GM23248 (cell line): ENCODE measurements around the gene FXR1. TPM values are rescaled to one million over a fixed set of nuclear protein-coding genes. Genes with fewer than 3 reads are reported as not detected.

Source experiments
- DNase-seq: peaks from one replicate; pipeline ENCODE4 v3.0.0-alpha.2; 2015
- H2AFZ ChIP-seq: fragments of 200-600 bp; sonication (generic); 2 replicates; pipeline ENCODE4 v1.6.1; 2016; ENCODE audit warnings: antibody characterized with exemption
- H3F3A ChIP-seq: fragments of 200-600 bp; sonication (generic); 2 replicates; pipeline ENCODE4 v1.6.1; 2016; ENCODE audit warnings: mild to moderate bottlenecking, antibody characterized with exemption, mixed run types; ENCODE audit not compliant: insufficient read depth
- H3K27ac ChIP-seq: fragments of 200-600 bp; sonication (generic); 2 replicates; pipeline ENCODE4 v1.5.1; 2016; ENCODE audit warnings: mild to moderate bottlenecking
- H3K27me3 ChIP-seq: fragments of 200-600 bp; sonication (generic); replicated peaks from 2 replicates; pipeline ENCODE4 v1.6.1; 2016; ENCODE audit warnings: mild to moderate bottlenecking; ENCODE audit not compliant: insufficient read depth
- H3K36me3 ChIP-seq: fragments of 200-600 bp; sonication (generic); 2 replicates; pipeline ENCODE4 v1.6.1; 2016; ENCODE audit warnings: low read depth, mild to moderate bottlenecking
- H3K4me1 ChIP-seq: fragments of 200-600 bp; sonication (generic); 2 replicates; pipeline ENCODE4 v1.6.1; 2016; ENCODE audit warnings: mild to moderate bottlenecking; ENCODE audit not compliant: insufficient read depth
- H3K4me2 ChIP-seq: fragments of 200-600 bp; sonication (generic); one replicate; pipeline ENCODE4 v1.6.1; 2016; ENCODE audit warnings: mild to moderate bottlenecking; ENCODE audit not compliant: unreplicated experiment
- H3K4me3 ChIP-seq: fragments of 200-600 bp; sonication (generic); 2 replicates; pipeline ENCODE4 v1.5.1; 2016; ENCODE audit warnings: mild to moderate bottlenecking
- H3K79me2 ChIP-seq: fragments of 200-600 bp; sonication (generic); 2 replicates; pipeline ENCODE4 v1.6.1; 2016; ENCODE audit warnings: mild to moderate bottlenecking; ENCODE audit not compliant: insufficient read depth
- H3K9ac ChIP-seq: fragments of 200-600 bp; sonication (generic); 2 replicates; pipeline ENCODE4 v1.6.1; 2016; ENCODE audit warnings: mild to moderate bottlenecking
- H3K9me2 ChIP-seq: fragments of 200-600 bp; sonication (generic); 2 replicates; pipeline ENCODE4 v1.6.1; 2016; ENCODE audit warnings: mixed run types, mild to moderate bottlenecking, moderate library complexity; ENCODE audit not compliant: insufficient read depth
- H3K9me3 ChIP-seq: fragments of 200-600 bp; sonication (generic); one replicate; pipeline ENCODE4 v1.6.1; 2017; ENCODE audit warnings: low read depth
- H4K20me1 ChIP-seq: fragments of 200-600 bp; sonication (generic); 2 replicates; pipeline ENCODE4 v1.6.0; 2016; ENCODE audit not compliant: insufficient read depth
- EZH2 ChIP-seq: fragments of 200-600 bp; sonication (generic); IDR thresholded peaks from 2 replicates; pipeline ENCODE4 v1.6.1; 2018; ENCODE audit warnings: antibody characterized with exemption, mild to moderate bottlenecking; ENCODE audit not compliant: insufficient read depth, poor library complexity, severe bottlenecking
- EZH2phosphoT487 ChIP-seq: fragments of 200-600 bp; sonication (generic); IDR thresholded peaks from 2 replicates; pipeline ENCODE4 v1.6.1; 2018; ENCODE audit warnings: antibody characterized with exemption, moderate library complexity, mild to moderate bottlenecking, low read depth; ENCODE audit not compliant: insufficient read depth
- WGBS, 2 experiments: methylation state at CpG; one replicate each; pipeline ENCODE4 v1.1.6; 2015 to 2017; ENCODE audit warnings: low lambda C conversion rate in 2 of 2, low coverage in 1 of 2; ENCODE audit errors: missing lambda C conversion rate in 2 of 2; 5-methylcytosine and 5-hydroxymethylcytosine counted together
- in situ Hi-C: fragments of 300-500 bp; cut with MboI; formaldehyde crosslinking; loops from 2 replicates; pipeline ENCODE4 v1.15.0; 2020
- polyA plus RNA-seq: library from polyadenylated mRNA; unstranded; fragments of >200 nt; fragmentation: Nextera tagmentation; extraction: Ambion mirVana; gene quantifications from 2 replicates; pipeline ENCODE4 v1.2.1, GENCODE V29; 2016
- total RNA-seq: library from RNA; depleted of rRNA; stranded (reverse); fragments of >200 nt; shearing (Covaris generic); gene quantifications from 2 replicates; pipeline ENCODE4 v1.2.3, GENCODE V29; 2014

The FXR1 gene
- total and polyA plus RNA-seq, 2 experiments from 2014 or later, result 36.3 to 105 TPM

- Histone ChIP-seq H3K9me3 (no peaks in the 10 kb centered on the region), H3K9me2 (no peaks in the 10 kb centered on the region), H3K79me2 (peaks cover 100% of the 10 kb centered on the region), H3K27ac (no peak overlapping the region), H3K4me2 (no peak overlapping the region), H3K27me3 (no peaks in the 10 kb centered on the region), H3K36me3 (peaks cover 18% of the 10 kb centered on the region), H3K4me3 (no peak overlapping the region), H3K4me1 (no peaks in the 10 kb centered on the region), H2AFZ (no peak overlapping the region), H3K9ac (no peak overlapping the region), H3F3A (no peaks in the 10 kb centered on the region), H4K20me1 (no peaks in the 10 kb centered on the region)
- no peak for DNase-seq
- in situ Hi-C loops, result no loop called here
- no peak for TF ChIP-seq EZH2phosphoT487
- TF ChIP-seq EZH2, result no peak
- WGBS, 2 experiments, result 98% methylated on average over 5 of the region's 5 CpGs
Measured at GRCh38 chr3:180940826-180941225, 28.4 kb downstream of the FXR1 start.

GRCh38 chr3:180947761-180948390 is 35.4 kb downstream of the FXR1 start:
- peaks cover 59% of the 10 kb centered on the region for H3K36me3 ChIP-seq
- H3K4me1 ChIP-seq, result no peaks in the 10 kb centered on the region
- H3K4me3 ChIP-seq, result no peak overlapping the region
- no peak overlapping the region for H3K9ac ChIP-seq
- no peaks in the 10 kb centered on the region for H3K9me2 ChIP-seq
- no peaks in the 10 kb centered on the region for H3K9me3 ChIP-seq
- H3K27ac ChIP-seq, result no peak overlapping the region
- H3F3A ChIP-seq, result 0 out of 2 replicates have a peak, but pooled peaks cover 4% of the 10 kb centered on the region
- H2AFZ ChIP-seq, result no peak overlapping the region
- WGBS, 2 experiments, result 73 to 74% methylated on average over 4 of the region's 4 CpGs
- peaks cover 98% of the 10 kb centered on the region for H3K79me2 ChIP-seq
- no peaks in the 10 kb centered on the region for H4K20me1 ChIP-seq
- no peak overlapping the region for H3K4me2 ChIP-seq
- in situ Hi-C loops, result no loop called here
- no peaks in the 10 kb centered on the region for H3K27me3 ChIP-seq
- no peak for TF ChIP-seq EZH2
- TF ChIP-seq EZH2phosphoT487, result no peak
- DNase-seq, result no peak

- H3K27ac ChIP-seq, result no peak overlapping the region
- no peaks in the 10 kb centered on the region for H3K9me2 ChIP-seq
- in situ Hi-C loops, result no loop called here
- 97 to 100% methylated on average over 1 of the region's 1 CpG for whole genome bisulfite sequencing, 2 experiments
- no peak overlapping the region for H2AFZ ChIP-seq
- no peak for DNase-seq
- H3K36me3 ChIP-seq, result peaks cover 80% of the 10 kb centered on the region
- no peaks in the 10 kb centered on the region for H3K9me3 ChIP-seq
- no peak overlapping the region for H3K4me2 ChIP-seq
- H3K9ac ChIP-seq, result no peak overlapping the region
- H3K27me3 ChIP-seq, result no peaks in the 10 kb centered on the region
- no peaks in the 10 kb centered on the region for H3K4me1 ChIP-seq
- no peak overlapping the region for H3K4me3 ChIP-seq
- H3F3A ChIP-seq, result no peaks in the 10 kb centered on the region; the same call in 1 of the 2 replicates
- H4K20me1 ChIP-seq, result 0 out of 2 replicates have a peak, but pooled peaks cover 6% of the 10 kb centered on the region
- H3K79me2 ChIP-seq, result peaks cover 60% of the 10 kb centered on the region
- TF ChIP-seq EZH2phosphoT487, result no peak
Measured at GRCh38 chr3:180959691-180960090, 47.2 kb downstream of the FXR1 start.

- WGBS, 2 experiments, result 78 to 83% methylated on average over 3 of the region's 3 CpGs
Measured at GRCh38 chr3:180961087-180961486, 48.6 kb downstream of the FXR1 start.

More at GRCh38 chr3:180961087-180961486, 48.6 kb downstream of the FXR1 start:
- H2AFZ ChIP-seq, result no peak overlapping the region
- DNase-seq, result peak; percentile 6
- in situ Hi-C loops, result no loop called here
- no peaks in the 10 kb centered on the region for H3K9me3 ChIP-seq
- no peak overlapping the region for H3K4me3 ChIP-seq
- no peaks in the 10 kb centered on the region for H3K4me1 ChIP-seq
- H3K9ac ChIP-seq, result no peak overlapping the region
- H3K36me3 ChIP-seq, result peaks cover 80% of the 10 kb centered on the region
- no peak overlapping the region for H3K4me2 ChIP-seq
- no peak for TF ChIP-seq EZH2
- TF ChIP-seq EZH2phosphoT487, result no peak
- H3K9me2 ChIP-seq, result no peaks in the 10 kb centered on the region
- H3K79me2 ChIP-seq, result peaks cover 60% of the 10 kb centered on the region
- no peaks in the 10 kb centered on the region; the same call in 1 of the 2 replicates for H3F3A ChIP-seq
- H3K27me3 ChIP-seq, result no peaks in the 10 kb centered on the region
- 0 out of 2 replicates have a peak, but pooled peaks cover 2% of the 10 kb centered on the region for H4K20me1 ChIP-seq
- H3K27ac ChIP-seq, result no peak overlapping the region
